Measurements from ENCODE around the gene CUX1. TPM values are rescaled to one million over a fixed set of nuclear protein-coding genes. Genes with fewer than 3 reads are reported as not detected.
"Not testable (repeated sequence)": the region's sequence is repeated elsewhere in the genome, so short reads cannot be mapped to it uniquely, and the experiment has no call there.

Gene CUX1
- total RNA-seq, 4 donors from 2014 or later: 56.9 to 124 (median 93.2) TPM

- no peak overlapping the region for H3K4me3 ChIP-seq
- H3K9me3 ChIP-seq: no peaks in the 10 kb centered on the region
- no peaks in the 10 kb centered on the region for H3K4me1 ChIP-seq
- no peaks in the 10 kb centered on the region for H3K36me3 ChIP-seq
- intact Hi-C loops (cut with DNase I; ENCODE audit: low total_unique reads) (no loop called here), in situ Hi-C loops (cut with MboI; ENCODE audit: low pct_ligation_motif_present in 1 of 4, low pct_unique_long_range_greater_than_20kb in 1 of 4, low sequenced_read_pairs in 3 of 4) (no loop called here)
- DNase-seq: no peak
- TF ChIP-seq CTCF (IDR thresholded peaks at IDR 0.05): no peak
- no peak for TF ChIP-seq POLR2AphosphoS5 (IDR thresholded peaks at IDR 0.05)
- TF ChIP-seq EP300 (IDR thresholded peaks at IDR 0.05; ENCODE audit: low read depth): no peak
- TF ChIP-seq POLR2A (IDR thresholded peaks at IDR 0.05): no peak
- WGBS, 2 donors (ENCODE audit: low coverage in 1 of 2): 92 to 98% methylated on average over 6 to 14 of the region's 14 CpGs
- no peaks in the 10 kb centered on the region for H3K27me3 ChIP-seq
- H3K27ac ChIP-seq: no peak overlapping the region
Observed at GRCh38 chr7:101832685-101833375, 15.4 kb downstream of the CUX1 start.

GRCh38 chr7:101833799-101834198 lies 16.4 kb downstream of the CUX1 start:
- intact Hi-C loops (cut with DNase I; ENCODE audit: low total_unique reads): no loop called here
- DNase-seq: no peak
- Histone ChIP-seq H3K9me3 (no peaks in the 10 kb centered on the region), H3K4me1 (no peaks in the 10 kb centered on the region), H3K36me3 (no peaks in the 10 kb centered on the region), H3K27ac (no peak overlapping the region), H3K27me3 (no peaks in the 10 kb centered on the region), H3K4me3 (no peak overlapping the region)
- 80 to 85% methylated on average over 2 to 9 of the region's 9 CpGs for WGBS, 2 donors (ENCODE audit: low coverage in 1 of 2)
- no peak for TF ChIP-seq EP300 (IDR thresholded peaks at IDR 0.05; ENCODE audit: low read depth)
- TF ChIP-seq CTCF (IDR thresholded peaks at IDR 0.05): no peak
- no peak for TF ChIP-seq POLR2A (IDR thresholded peaks at IDR 0.05)
- TF ChIP-seq POLR2AphosphoS5 (IDR thresholded peaks at IDR 0.05): no peak
- in situ Hi-C loops (cut with MboI; ENCODE audit: low pct_ligation_motif_present in 1 of 4, low pct_unique_long_range_greater_than_20kb in 1 of 4, low sequenced_read_pairs in 3 of 4): no loop called here

GRCh38 chr7:101835136-101835535 lies 17.7 kb downstream of the CUX1 start:
- Histone ChIP-seq H3K9me3 (no peaks in the 10 kb centered on the region), H3K27ac (no peak overlapping the region), H3K36me3 (no peaks in the 10 kb centered on the region), H3K4me1 (no peaks in the 10 kb centered on the region), H3K4me3 (no peak overlapping the region), H3K27me3 (no peaks in the 10 kb centered on the region)
- in situ Hi-C loops (cut with MboI; ENCODE audit: low pct_ligation_motif_present in 1 of 4, low pct_unique_long_range_greater_than_20kb in 1 of 4, low sequenced_read_pairs in 3 of 4): no loop called here
- no peak for TF ChIP-seq CTCF (IDR thresholded peaks at IDR 0.05)
- TF ChIP-seq POLR2AphosphoS5 (IDR thresholded peaks at IDR 0.05): no peak
- TF ChIP-seq EP300 (IDR thresholded peaks at IDR 0.05; ENCODE audit: low read depth): no peak
- TF ChIP-seq POLR2A (IDR thresholded peaks at IDR 0.05): no peak
- intact Hi-C loops (cut with DNase I; ENCODE audit: low total_unique reads): no loop called here
- no peak for DNase-seq
- WGBS, 2 donors (ENCODE audit: low coverage in 1 of 2): 88 to 98% methylated on average over 8 to 12 of the region's 12 CpGs

GRCh38 chr7:101837433-101837832 lies 20.0 kb downstream of the CUX1 start:
- H3K27ac ChIP-seq; H3K36me3 ChIP-seq; DNase-seq; in situ Hi-C loops (cut with MboI; ENCODE audit: low pct_ligation_motif_present in 1 of 4, low pct_unique_long_range_greater_than_20kb in 1 of 4, low sequenced_read_pairs in 3 of 4); H3K27me3 ChIP-seq; H3K4me3 ChIP-seq; intact Hi-C loops (cut with DNase I; ENCODE audit: low total_unique reads); H3K4me1 ChIP-seq; H3K9me3 ChIP-seq: not testable (repeated sequence)
- 81 to 93% methylated on average over 4 to 7 of the region's 7 CpGs for WGBS, 2 donors (ENCODE audit: low coverage in 1 of 2)
